ENCODE results near the gene CLP1. TPM values are rescaled to one million over a fixed set of nuclear protein-coding genes. Genes with fewer than 3 reads are reported as not detected.
A peak's percentile ranks its signal among the peaks of the same experiment; 100 is the strongest.

Gene CLP1
- 17.4 TPM for polyA plus RNA-seq (2013, experiment 1 of 2)
- 16.2 TPM for polyA plus RNA-seq (2013, experiment 2 of 2)

GRCh38 chr11:57657194-57658022 lies at the start of gene CLP1:
Gene CLP1, plus strand, starts transcription at chr11:57657762. Its CDS starts 1,715 bp downstream, at chr11:57659477.
- Histone ChIP-seq H3K56ac (ENCODE audit: low read length) (peak within 1 kb of the TSS; percentile 89), H2BK15ac (replicated peaks; ENCODE audit: low read depth) (no peak within 1 kb of the TSS), H4K8ac (ENCODE audit: low read depth, low read length) (no peak within 1 kb of the TSS), H3K9ac (ENCODE audit: low read length) (peak within 1 kb of the TSS; percentile 89), H3K4me2 (ENCODE audit: low read length) (peak within 1 kb of the TSS; percentile 99), H2BK120ac (ENCODE audit: low read depth, low read length) (no peak within 1 kb of the TSS), H2BK5ac (ENCODE audit: low read length) (no peak within 1 kb of the TSS), H3K79me1 (ENCODE audit: low read length) (peaks cover 12% of the 10 kb centered on the region), H3K23ac (ENCODE audit: low read length) (no peak within 1 kb of the TSS), H3K27ac (ENCODE audit: low read depth, low read length) (no peak within 1 kb of the TSS), H3K27me3 (ENCODE audit: insufficient read depth, low read length, poor library complexity) (no peaks in the 10 kb centered on the region), H3K4ac (ENCODE audit: low read depth, low read length) (no peak within 1 kb of the TSS), H4K5ac (ENCODE audit: low read length) (no peak within 1 kb of the TSS), H2AK5ac (ENCODE audit: low read length) (no peak within 1 kb of the TSS), H3K18ac (ENCODE audit: low read length) (no peak within 1 kb of the TSS), H3K79me2 (ENCODE audit: control insufficient read depth, insufficient read depth, low read length) (peaks cover 14% of the 10 kb centered on the region), H3K4me3 (ENCODE audit: low read length) (peak within 1 kb of the TSS; percentile 94), H3K4me1 (ENCODE audit: control insufficient read depth, low read depth, low read length) (no peaks in the 10 kb centered on the region), H3K36me3 (ENCODE audit: control insufficient read depth, insufficient read depth, low read length) (peaks cover 2% of the 10 kb centered on the region)
- WGBS (ENCODE audit: extremely low coverage, insufficient coverage, low lambda C conversion rate) = no CpG with 5 or more reads among the region's 45 CpGs
- DNase-seq = peak; percentile 100

GRCh38 chr11:57610170-57610569 lies 47.4 kb upstream of the CLP1 start:
- DNase-seq = no peak
- Histone ChIP-seq H3K4me1 (ENCODE audit: control insufficient read depth, low read depth, low read length) (no peaks in the 10 kb centered on the region), H3K79me2 (ENCODE audit: control insufficient read depth, insufficient read depth, low read length) (no peaks in the 10 kb centered on the region), H3K23ac (ENCODE audit: low read length) (no peak overlapping the region), H2BK5ac (ENCODE audit: low read length) (no peak overlapping the region), H3K18ac (ENCODE audit: low read length) (no peak overlapping the region), H3K9ac (ENCODE audit: low read length) (no peak overlapping the region), H3K27me3 (ENCODE audit: insufficient read depth, low read length, poor library complexity) (no peaks in the 10 kb centered on the region), H4K5ac (ENCODE audit: low read length) (no peak overlapping the region), H2AK5ac (ENCODE audit: low read length) (no peak overlapping the region), H4K8ac (ENCODE audit: low read depth, low read length) (no peak overlapping the region), H3K4me2 (ENCODE audit: low read length) (no peak overlapping the region), H3K4ac (ENCODE audit: low read depth, low read length) (no peak overlapping the region), H3K79me1 (ENCODE audit: low read length) (no peaks in the 10 kb centered on the region), H3K27ac (ENCODE audit: low read depth, low read length) (no peak overlapping the region), H3K36me3 (ENCODE audit: control insufficient read depth, insufficient read depth, low read length) (no peaks in the 10 kb centered on the region), H2BK120ac (ENCODE audit: low read depth, low read length) (no peak overlapping the region), H3K4me3 (ENCODE audit: low read length) (no peak overlapping the region), H3K56ac (ENCODE audit: low read length) (no peak overlapping the region), H2BK15ac (replicated peaks; ENCODE audit: low read depth) (no peak overlapping the region)
- WGBS (ENCODE audit: extremely low coverage, insufficient coverage, low lambda C conversion rate) = no CpG with 5 or more reads among the region's 4 CpGs

- Histone ChIP-seq H3K4me2 (ENCODE audit: low read length) (no peak overlapping the region), H3K4ac (ENCODE audit: low read depth, low read length) (no peak overlapping the region), H4K5ac (ENCODE audit: low read length) (no peak overlapping the region), H4K8ac (ENCODE audit: low read depth, low read length) (no peak overlapping the region), H3K79me2 (ENCODE audit: control insufficient read depth, insufficient read depth, low read length) (no peaks in the 10 kb centered on the region), H3K18ac (ENCODE audit: low read length) (no peak overlapping the region), H3K4me3 (ENCODE audit: low read length) (no peak overlapping the region), H3K27me3 (ENCODE audit: insufficient read depth, low read length, poor library complexity) (no peaks in the 10 kb centered on the region), H3K56ac (ENCODE audit: low read length) (no peak overlapping the region), H3K23ac (ENCODE audit: low read length) (no peak overlapping the region), H3K4me1 (ENCODE audit: control insufficient read depth, low read depth, low read length) (no peaks in the 10 kb centered on the region), H2BK120ac (ENCODE audit: low read depth, low read length) (no peak overlapping the region), H2BK15ac (replicated peaks; ENCODE audit: low read depth) (no peak overlapping the region), H2BK5ac (ENCODE audit: low read length) (no peak overlapping the region), H3K27ac (ENCODE audit: low read depth, low read length) (no peak overlapping the region), H3K36me3 (ENCODE audit: control insufficient read depth, insufficient read depth, low read length) (no peaks in the 10 kb centered on the region), H3K79me1 (ENCODE audit: low read length) (no peaks in the 10 kb centered on the region), H2AK5ac (ENCODE audit: low read length) (no peak overlapping the region), H3K9ac (ENCODE audit: low read length) (no peak overlapping the region)
- no CpG with 5 or more reads among the region's 10 CpGs for WGBS (ENCODE audit: extremely low coverage, insufficient coverage, low lambda C conversion rate)
- no peak for DNase-seq
Measured at GRCh38 chr11:57614234-57614772, 43.3 kb upstream of the CLP1 start.

DNA sequence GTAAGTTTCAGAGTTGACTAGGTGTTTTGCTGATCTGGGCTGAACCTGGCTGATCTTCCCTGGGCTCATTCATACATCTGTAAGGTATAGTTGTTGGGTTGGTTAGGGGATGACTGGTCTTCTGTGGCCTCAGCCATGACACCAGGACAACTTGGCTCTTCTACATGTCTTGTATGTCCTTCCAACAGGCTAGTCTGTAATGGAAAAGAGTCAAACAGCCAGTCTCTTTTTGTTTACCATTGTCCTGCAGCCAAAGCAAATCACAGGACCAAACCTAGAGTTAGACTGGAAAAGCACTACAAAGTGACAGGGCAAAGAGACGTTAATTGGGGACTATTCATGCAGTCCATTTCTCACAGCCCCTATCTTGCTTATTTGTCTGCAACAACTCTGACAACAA lies 42.3 kb upstream of the CLP1 start:
- no CpG with 5 or more reads among the region's 1 CpG for WGBS (ENCODE audit: extremely low coverage, insufficient coverage, low lambda C conversion rate)
- no peak overlapping the region for H4K8ac ChIP-seq (ENCODE audit: low read depth, low read length)
- DNase-seq = no peak
- H3K27ac ChIP-seq (ENCODE audit: low read depth, low read length) = no peak overlapping the region
- H2BK120ac ChIP-seq (ENCODE audit: low read depth, low read length) = no peak overlapping the region
- no peaks in the 10 kb centered on the region for H3K36me3 ChIP-seq (ENCODE audit: control insufficient read depth, insufficient read depth, low read length)
- H3K27me3 ChIP-seq (ENCODE audit: insufficient read depth, low read length, poor library complexity) = peaks cover 2% of the 10 kb centered on the region
- no peak overlapping the region for H3K4me2 ChIP-seq (ENCODE audit: low read length)
- H2AK5ac ChIP-seq (ENCODE audit: low read length) = no peak overlapping the region
- H3K4me1 ChIP-seq (ENCODE audit: control insufficient read depth, low read depth, low read length) = no peaks in the 10 kb centered on the region
- H3K4ac ChIP-seq (ENCODE audit: low read depth, low read length) = no peak overlapping the region
- no peak overlapping the region for H3K18ac ChIP-seq (ENCODE audit: low read length)
- no peaks in the 10 kb centered on the region for H3K79me1 ChIP-seq (ENCODE audit: low read length)
- H3K79me2 ChIP-seq (ENCODE audit: control insufficient read depth, insufficient read depth, low read length) = no peaks in the 10 kb centered on the region
- no peak overlapping the region for H3K4me3 ChIP-seq (ENCODE audit: low read length)
- no peak overlapping the region for H4K5ac ChIP-seq (ENCODE audit: low read length)
- H2BK5ac ChIP-seq (ENCODE audit: low read length) = no peak overlapping the region
- H2BK15ac ChIP-seq (replicated peaks; ENCODE audit: low read depth) = no peak overlapping the region
- H3K56ac ChIP-seq (ENCODE audit: low read length) = no peak overlapping the region
- no peak overlapping the region for H3K23ac ChIP-seq (ENCODE audit: low read length)
- no peak overlapping the region for H3K9ac ChIP-seq (ENCODE audit: low read length)

DNA sequence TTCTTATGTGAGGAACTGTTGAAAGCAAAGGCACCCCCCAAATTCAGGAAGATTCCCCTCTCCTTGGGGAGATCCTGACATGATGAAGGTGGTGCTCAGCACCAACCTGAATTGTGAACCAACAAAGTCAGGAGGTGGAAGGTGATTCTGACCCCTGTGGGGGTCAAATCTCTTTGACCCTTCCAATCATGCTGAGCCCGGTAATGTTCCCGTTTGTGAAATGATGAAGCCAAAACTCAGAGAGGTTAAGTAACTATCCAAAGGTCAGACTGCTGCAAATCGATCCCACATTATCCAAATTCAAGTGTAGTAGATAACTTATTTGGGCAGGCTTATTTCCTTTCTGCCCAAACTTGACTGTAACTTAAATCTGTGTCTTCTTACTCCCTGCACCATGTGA lies 41.0 kb upstream of the CLP1 start:
- Histone ChIP-seq H3K4ac (ENCODE audit: low read depth, low read length) (no peak overlapping the region), H2BK5ac (ENCODE audit: low read length) (no peak overlapping the region), H3K27me3 (ENCODE audit: insufficient read depth, low read length, poor library complexity) (peaks cover 2% of the 10 kb centered on the region), H4K5ac (ENCODE audit: low read length) (no peak overlapping the region), H3K79me2 (ENCODE audit: control insufficient read depth, insufficient read depth, low read length) (no peaks in the 10 kb centered on the region), H2AK5ac (ENCODE audit: low read length) (no peak overlapping the region), H3K9ac (ENCODE audit: low read length) (no peak overlapping the region), H3K27ac (ENCODE audit: low read depth, low read length) (no peak overlapping the region), H3K36me3 (ENCODE audit: control insufficient read depth, insufficient read depth, low read length) (no peaks in the 10 kb centered on the region), H3K4me1 (ENCODE audit: control insufficient read depth, low read depth, low read length) (no peaks in the 10 kb centered on the region), H2BK120ac (ENCODE audit: low read depth, low read length) (no peak overlapping the region), H3K4me3 (ENCODE audit: low read length) (no peak overlapping the region), H2BK15ac (replicated peaks; ENCODE audit: low read depth) (no peak overlapping the region), H3K56ac (ENCODE audit: low read length) (no peak overlapping the region), H3K18ac (ENCODE audit: low read length) (no peak overlapping the region), H4K8ac (ENCODE audit: low read depth, low read length) (no peak overlapping the region), H3K79me1 (ENCODE audit: low read length) (no peaks in the 10 kb centered on the region), H3K23ac (ENCODE audit: low read length) (no peak overlapping the region), H3K4me2 (ENCODE audit: low read length) (no peak overlapping the region)
- no peak for DNase-seq
- WGBS (ENCODE audit: extremely low coverage, insufficient coverage, low lambda C conversion rate) = no CpG with 5 or more reads among the region's 3 CpGs

Measured in mesendoderm (in vitro differentiated cells).